Measurements from ENCODE around the gene PDPK1. TPM values are rescaled to one million over a fixed set of nuclear protein-coding genes. Genes with fewer than 3 reads are reported as not detected.
"Not testable (repeated sequence)": the region's sequence is repeated elsewhere in the genome, so short reads cannot be mapped to it uniquely, and the experiment has no call there.

PDPK1 gene
- polyA plus RNA-seq, 1 donor from 2014 or later = 45.1 TPM

- H3K27me3 Mint-ChIP-seq, H3K36me3 Mint-ChIP-seq, H3K9me3 Mint-ChIP-seq, H3K4me3 Mint-ChIP-seq, H3K27ac Mint-ChIP-seq, H3K4me1 Mint-ChIP-seq: not testable (repeated sequence)
Measured at GRCh38 chr16:2575839-2576238, 38.0 kb downstream of the PDPK1 start.

DNA sequence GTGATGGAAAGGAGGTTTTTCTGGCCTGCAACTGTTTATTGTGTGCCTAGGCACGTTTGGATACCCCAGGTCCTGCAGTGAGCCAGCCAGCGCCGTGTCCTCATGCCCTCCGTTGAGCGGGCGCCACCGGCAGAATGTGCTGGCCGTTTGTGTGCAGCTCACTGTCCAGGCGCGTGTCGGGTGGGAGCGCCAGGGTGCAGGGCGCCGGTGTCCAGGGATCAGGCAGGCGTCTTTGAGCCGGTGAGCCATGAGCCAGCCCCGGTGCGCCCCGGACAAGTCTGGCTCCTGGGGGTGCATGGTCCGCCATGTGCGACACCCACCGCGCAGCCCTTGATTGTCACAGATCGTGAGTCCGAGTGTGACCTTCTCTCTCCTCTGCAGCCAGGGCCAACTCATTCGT, 39.2 kb downstream of the PDPK1 start:
- H3K27me3 Mint-ChIP-seq, H3K36me3 Mint-ChIP-seq, H3K27ac Mint-ChIP-seq, H3K9me3 Mint-ChIP-seq, H3K4me1 Mint-ChIP-seq, H3K4me3 Mint-ChIP-seq: not testable (repeated sequence)

GRCh38 chr16:2578905-2579304, 41.1 kb downstream of the PDPK1 start:
- H3K4me3 Mint-ChIP-seq, H3K9me3 Mint-ChIP-seq, H3K4me1 Mint-ChIP-seq, H3K36me3 Mint-ChIP-seq, H3K27me3 Mint-ChIP-seq, H3K27ac Mint-ChIP-seq: not testable (repeated sequence)

DNA sequence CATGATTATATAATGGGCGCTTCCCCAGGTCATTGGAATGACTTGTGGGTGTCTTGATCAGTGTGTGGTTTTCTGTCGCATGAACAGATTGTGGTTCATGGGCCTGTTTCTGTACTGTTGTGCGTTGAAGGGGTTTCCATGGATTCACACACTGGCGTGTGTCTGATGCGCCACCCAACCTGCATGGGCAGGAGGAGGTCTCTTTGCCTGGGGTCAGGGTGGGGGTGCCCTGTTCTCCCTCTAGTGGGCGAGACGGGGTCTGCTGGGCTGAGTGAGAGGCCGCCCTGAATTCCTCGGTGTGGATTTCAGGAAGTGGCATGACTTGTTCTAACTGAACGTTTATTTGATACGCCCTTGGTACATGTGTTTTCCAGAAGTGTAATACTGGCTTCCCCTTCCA, 42.3 kb downstream of the PDPK1 start:
- H3K4me1 Mint-ChIP-seq, H3K36me3 Mint-ChIP-seq, H3K27ac Mint-ChIP-seq, H3K4me3 Mint-ChIP-seq, H3K9me3 Mint-ChIP-seq, H3K27me3 Mint-ChIP-seq: not testable (repeated sequence)

DNA sequence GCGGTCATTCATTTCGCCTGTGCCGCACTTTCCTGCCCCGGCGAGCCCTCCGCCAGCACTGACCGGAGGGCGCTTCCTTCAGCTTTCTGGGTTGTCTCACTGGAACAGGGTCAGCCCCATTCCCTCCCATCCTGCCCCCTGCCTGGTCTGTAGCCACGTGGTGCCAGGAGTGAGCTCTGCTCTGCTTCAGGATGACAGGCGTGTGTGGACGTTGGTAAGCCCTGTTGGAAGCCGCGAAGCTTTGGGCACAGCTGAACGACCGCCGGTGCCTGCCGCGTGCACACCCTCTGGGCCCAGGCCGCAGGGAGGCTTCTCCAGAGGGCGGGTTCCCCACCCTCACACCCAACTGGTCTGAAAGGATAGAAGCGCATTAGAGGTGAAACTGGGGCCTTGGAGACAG, 43.0 kb downstream of the PDPK1 start:
- not testable (repeated sequence) for H3K4me1 Mint-ChIP-seq, H3K36me3 Mint-ChIP-seq, H3K27ac Mint-ChIP-seq, H3K4me3 Mint-ChIP-seq, H3K9me3 Mint-ChIP-seq, H3K27me3 Mint-ChIP-seq

DNA sequence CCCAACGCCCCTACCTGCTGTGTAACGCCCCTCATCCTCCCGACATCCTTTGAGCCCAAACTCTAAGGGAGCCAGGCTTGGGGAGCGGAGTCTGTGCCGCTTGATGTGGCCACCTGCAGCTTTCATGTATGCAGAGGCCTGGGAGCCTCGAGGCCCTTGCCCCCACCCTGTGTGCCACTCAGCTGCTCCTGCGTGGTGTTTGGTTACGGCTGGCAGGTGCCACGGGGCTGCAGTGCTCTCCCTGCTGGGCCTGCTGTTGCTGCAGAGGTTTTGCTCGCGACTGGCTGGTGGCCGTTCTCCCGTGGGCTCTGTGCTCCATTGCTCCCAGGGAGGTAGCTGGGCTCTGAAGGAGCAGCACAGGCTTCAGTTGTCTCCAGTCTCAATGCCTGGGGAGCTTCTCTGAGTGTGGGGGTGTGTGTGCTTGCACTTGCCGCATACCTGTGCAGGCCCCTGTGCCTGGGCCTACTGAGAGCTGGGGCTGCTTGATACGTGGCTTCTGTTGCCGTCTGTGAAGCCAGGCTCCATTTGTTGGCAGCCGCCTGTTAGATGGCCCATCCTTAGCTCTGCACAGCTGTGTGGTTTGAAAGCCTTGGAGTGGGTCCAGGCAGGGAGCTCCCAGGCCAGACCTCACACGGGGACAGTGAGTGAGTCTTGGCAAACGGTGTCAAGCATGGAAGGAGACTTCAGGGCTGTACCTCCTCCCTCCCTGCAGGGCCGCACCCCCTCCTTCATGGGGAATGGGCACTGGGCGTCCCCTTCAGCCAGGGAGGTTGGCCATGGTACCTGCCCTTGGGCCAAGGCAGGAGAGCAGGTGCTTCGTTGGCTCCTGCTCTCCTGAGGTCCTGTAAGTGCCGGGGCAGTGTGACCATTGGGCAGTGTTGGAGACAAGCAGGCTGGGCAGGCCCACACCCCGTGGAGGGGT, 47.2 kb downstream of the PDPK1 start:
- Mint-ChIP-seq H3K4me1 (peaks cover 0 to 1% (median 0%) of the 10 kb centered on the region in 3 donors), H3K4me3 (no peak overlapping the region), H3K27ac (no peak overlapping the region), H3K9me3 (no peaks in the 10 kb centered on the region), H3K27me3 (no peaks in the 10 kb centered on the region), H3K36me3 (no peaks in the 10 kb centered on the region)

GRCh38 chr16:2585651-2586081, 47.8 kb downstream of the PDPK1 start:
- H3K27me3 Mint-ChIP-seq = no peaks in the 10 kb centered on the region

GRCh38 chr16:2586241-2586640, 48.4 kb downstream of the PDPK1 start:
- Mint-ChIP-seq H3K27ac (no peak overlapping the region), H3K27me3 (no peaks in the 10 kb centered on the region), H3K4me1 (peaks cover 0 to 1% (median 0%) of the 10 kb centered on the region in 3 donors), H3K9me3 (no peaks in the 10 kb centered on the region), H3K4me3 (no peak overlapping the region), H3K36me3 (no peaks in the 10 kb centered on the region)

More at GRCh38 chr16:2585651-2586081, 47.8 kb downstream of the PDPK1 start:
- Mint-ChIP-seq H3K27ac (no peak overlapping the region), H3K9me3 (no peaks in the 10 kb centered on the region), H3K36me3 (no peaks in the 10 kb centered on the region), H3K4me3 (no peak overlapping the region), H3K4me1 (peaks cover 0 to 1% (median 0%) of the 10 kb centered on the region in 3 donors)

- peak overlapping the region in 1 of 3 donors; percentile 83 for H3K27ac Mint-ChIP-seq
Measured at GRCh38 chr16:2586901-2587480, 49.2 kb downstream of the PDPK1 start.

GRCh38 chr16:2587891-2588565, 50.2 kb downstream of the PDPK1 start:
- Mint-ChIP-seq H3K4me3 (no peak overlapping the region), H3K27ac (peak overlapping the region in 1 of 3 donors; percentile 53), H3K9me3 (no peaks in the 10 kb centered on the region), H3K36me3 (no peaks in the 10 kb centered on the region), H3K4me1 (peaks cover 0 to 1% (median 0%) of the 10 kb centered on the region in 3 donors), H3K27me3 (no peaks in the 10 kb centered on the region)

More at GRCh38 chr16:2586901-2587480, 49.2 kb downstream of the PDPK1 start:
- H3K27me3 Mint-ChIP-seq = no peaks in the 10 kb centered on the region
- H3K4me3 Mint-ChIP-seq = no peak overlapping the region
- H3K36me3 Mint-ChIP-seq = no peaks in the 10 kb centered on the region
- no peaks in the 10 kb centered on the region for H3K9me3 Mint-ChIP-seq
- H3K4me1 Mint-ChIP-seq = peaks cover 0 to 1% (median 0%) of the 10 kb centered on the region in 3 donors

GRCh38 chr16:2591476-2592240, 53.8 kb downstream of the PDPK1 start:
- H3K36me3 Mint-ChIP-seq = no peaks in the 10 kb centered on the region
- no peak overlapping the region for H3K4me3 Mint-ChIP-seq
- peaks cover 0 to 8% (median 8%) of the 10 kb centered on the region in 3 donors for H3K4me1 Mint-ChIP-seq
- no peaks in the 10 kb centered on the region for H3K9me3 Mint-ChIP-seq
- H3K27me3 Mint-ChIP-seq = no peaks in the 10 kb centered on the region
- H3K27ac Mint-ChIP-seq = no peak overlapping the region

DNA sequence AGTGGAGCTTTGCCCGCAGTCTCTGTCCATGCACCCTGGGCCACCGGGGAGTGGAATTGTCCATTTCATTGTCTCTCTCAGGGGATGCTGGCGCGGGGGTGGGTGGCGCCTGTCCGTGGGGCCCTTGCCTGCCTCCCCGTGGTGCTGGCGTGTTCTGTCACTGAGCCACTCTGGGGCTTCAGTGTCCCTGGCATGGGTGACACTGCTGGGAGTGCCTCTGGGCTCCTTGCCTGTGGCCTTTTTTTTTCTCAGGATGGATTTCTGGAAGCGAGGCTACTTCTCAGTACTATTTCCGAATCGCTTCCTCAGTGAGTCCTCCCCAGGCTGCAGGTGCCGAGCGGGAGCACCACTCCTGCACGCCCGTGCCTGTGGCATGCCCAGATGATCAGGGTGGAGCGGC, 55.0 kb downstream of the PDPK1 start:
- Mint-ChIP-seq H3K4me3 (no peak overlapping the region), H3K36me3 (no peaks in the 10 kb centered on the region), H3K27me3 (no peaks in the 10 kb centered on the region), H3K4me1 (peaks cover 0 to 8% (median 8%) of the 10 kb centered on the region in 3 donors), H3K9me3 (no peaks in the 10 kb centered on the region), H3K27ac (no peak overlapping the region)

GRCh38 chr16:2595393-2596205, 57.8 kb downstream of the PDPK1 start:
- Mint-ChIP-seq H3K4me3 (peak overlapping the region in 2 of 4 donors; percentile 8 to 41), H3K27ac (no peak overlapping the region), H3K4me1 (peaks cover 0 to 8% (median 8%) of the 10 kb centered on the region in 3 donors), H3K36me3 (no peaks in the 10 kb centered on the region), H3K27me3 (no peaks in the 10 kb centered on the region), H3K9me3 (no peaks in the 10 kb centered on the region)
